ENCODE results near the gene FRMPD1. TPM values are rescaled to one million over a fixed set of nuclear protein-coding genes. Genes with fewer than 3 reads are reported as not detected.

FRMPD1 gene
- total and polyA plus RNA-seq, 2 of the 13 experiments (the other 11 are each of a cell fraction or from before 2014, with no cell fraction given): not detected

DNA sequence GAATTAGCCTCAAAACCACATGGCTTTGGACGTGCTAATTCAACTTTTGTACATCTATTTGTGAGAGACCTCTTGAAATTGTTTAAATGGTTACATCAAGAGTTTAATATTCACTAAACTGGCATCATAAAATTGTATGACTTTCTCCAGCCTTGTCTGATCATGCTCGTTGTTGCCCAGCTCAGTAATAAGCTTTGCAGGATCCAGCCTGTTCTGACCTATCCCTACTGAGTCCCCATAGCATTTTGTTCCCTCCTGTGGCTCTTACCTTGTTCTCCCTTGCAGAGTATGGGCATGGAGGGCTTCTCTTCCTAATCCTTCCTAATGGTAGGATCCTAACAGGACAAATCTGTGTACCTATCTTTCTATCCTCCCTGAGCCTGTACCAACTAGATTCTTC, 127.8 kb downstream of the FRMPD1 start:
- Histone ChIP-seq H3K9ac (ENCODE audit: insufficient read depth, low read depth, low read length) (no peak overlapping the region), H3K27ac (ENCODE audit: extremely low read length, insufficient read depth, low read length) (no peak overlapping the region), H3K36me3 (replicated peaks in 1 of 2; ENCODE audit: control insufficient read depth in 1 of 2, insufficient read depth in 2 of 2, low read length in 2 of 2) (peaks cover 11 to 68% of the 10 kb centered on the region in 2 experiments), H2AFZ (ENCODE audit: low read length) (no peak overlapping the region), H3K4me2 (ENCODE audit: low read depth, low read length) (no peak overlapping the region), H3K4me1 (ENCODE audit: insufficient read depth, low read length) (peaks cover 18% of the 10 kb centered on the region), H3K27me3 (ENCODE audit: control insufficient read depth in 1 of 2, insufficient read depth in 2 of 2, low read length in 2 of 2) (no peaks in the 10 kb centered on the region), H3K79me2 (ENCODE audit: insufficient read depth, low read length) (peaks cover 17% of the 10 kb centered on the region), H3K4me3 (replicated peaks in 1 of 3; ENCODE audit: insufficient read depth in 1 of 3, low read depth in 2 of 3, low read length in 3 of 3) (no peak overlapping the region), H4K20me1 (ENCODE audit: insufficient read depth, low read length) (peaks cover 3% of the 10 kb centered on the region; the same call in 1 of the 2 replicates), H3K9me3 (ENCODE audit: low read length) (no peaks in the 10 kb centered on the region)
- in situ Hi-C loops (cut with HindIII; ENCODE audit: extremely low pct_ligation_motif_present, low pct_unique_long_range_greater_than_20kb) (no loop called here), intact Hi-C loops (cut with micrococcal nuclease; ENCODE audit: unreplicated experiment) (no loop called here)
- POLR2A ChIA-PET: no interaction called here
- BruUV-seq (replicated peaks): no TSS peak
- 100% methylated on average over 2 of the region's 2 CpGs for WGBS (ENCODE audit: low lambda C conversion rate)
- FAIRE-seq (no peak), DNase-seq (ENCODE audit: low spot score) (no peak), ATAC-seq (no peak)
- TF ChIP-seq SMAD1 (CRISPR knock-in tag; IDR thresholded peaks at IDR 0.05; ENCODE audit: borderline replicate concordance, low read depth) (no peak), SNRNP70 (IDR thresholded peaks at IDR 0.05; ENCODE audit: low read depth, low read length) (no peak), ZNF552 (CRISPR knock-in tag; IDR thresholded peaks at IDR 0.05; ENCODE audit: borderline replicate concordance) (no peak), ZNF382 (CRISPR knock-in tag; IDR thresholded peaks at IDR 0.05; ENCODE audit: borderline replicate concordance) (no peak), NCOA1 (CRISPR knock-in tag; IDR thresholded peaks at IDR 0.05) (no peak), ZNF446 (CRISPR knock-in tag; IDR thresholded peaks at IDR 0.05) (no peak), ZNF775 (CRISPR knock-in tag; IDR thresholded peaks at IDR 0.05; ENCODE audit: borderline replicate concordance) (no peak), NCOR1 (IDR thresholded peaks at IDR 0.05; ENCODE audit: borderline replicate concordance, low read length) (no peak), ZNF3 (CRISPR knock-in tag; IDR thresholded peaks at IDR 0.05) (no peak), ZFP1 (CRISPR knock-in tag; IDR thresholded peaks at IDR 0.05) (no peak)
- TF ChIP-seq, protein P1, sequence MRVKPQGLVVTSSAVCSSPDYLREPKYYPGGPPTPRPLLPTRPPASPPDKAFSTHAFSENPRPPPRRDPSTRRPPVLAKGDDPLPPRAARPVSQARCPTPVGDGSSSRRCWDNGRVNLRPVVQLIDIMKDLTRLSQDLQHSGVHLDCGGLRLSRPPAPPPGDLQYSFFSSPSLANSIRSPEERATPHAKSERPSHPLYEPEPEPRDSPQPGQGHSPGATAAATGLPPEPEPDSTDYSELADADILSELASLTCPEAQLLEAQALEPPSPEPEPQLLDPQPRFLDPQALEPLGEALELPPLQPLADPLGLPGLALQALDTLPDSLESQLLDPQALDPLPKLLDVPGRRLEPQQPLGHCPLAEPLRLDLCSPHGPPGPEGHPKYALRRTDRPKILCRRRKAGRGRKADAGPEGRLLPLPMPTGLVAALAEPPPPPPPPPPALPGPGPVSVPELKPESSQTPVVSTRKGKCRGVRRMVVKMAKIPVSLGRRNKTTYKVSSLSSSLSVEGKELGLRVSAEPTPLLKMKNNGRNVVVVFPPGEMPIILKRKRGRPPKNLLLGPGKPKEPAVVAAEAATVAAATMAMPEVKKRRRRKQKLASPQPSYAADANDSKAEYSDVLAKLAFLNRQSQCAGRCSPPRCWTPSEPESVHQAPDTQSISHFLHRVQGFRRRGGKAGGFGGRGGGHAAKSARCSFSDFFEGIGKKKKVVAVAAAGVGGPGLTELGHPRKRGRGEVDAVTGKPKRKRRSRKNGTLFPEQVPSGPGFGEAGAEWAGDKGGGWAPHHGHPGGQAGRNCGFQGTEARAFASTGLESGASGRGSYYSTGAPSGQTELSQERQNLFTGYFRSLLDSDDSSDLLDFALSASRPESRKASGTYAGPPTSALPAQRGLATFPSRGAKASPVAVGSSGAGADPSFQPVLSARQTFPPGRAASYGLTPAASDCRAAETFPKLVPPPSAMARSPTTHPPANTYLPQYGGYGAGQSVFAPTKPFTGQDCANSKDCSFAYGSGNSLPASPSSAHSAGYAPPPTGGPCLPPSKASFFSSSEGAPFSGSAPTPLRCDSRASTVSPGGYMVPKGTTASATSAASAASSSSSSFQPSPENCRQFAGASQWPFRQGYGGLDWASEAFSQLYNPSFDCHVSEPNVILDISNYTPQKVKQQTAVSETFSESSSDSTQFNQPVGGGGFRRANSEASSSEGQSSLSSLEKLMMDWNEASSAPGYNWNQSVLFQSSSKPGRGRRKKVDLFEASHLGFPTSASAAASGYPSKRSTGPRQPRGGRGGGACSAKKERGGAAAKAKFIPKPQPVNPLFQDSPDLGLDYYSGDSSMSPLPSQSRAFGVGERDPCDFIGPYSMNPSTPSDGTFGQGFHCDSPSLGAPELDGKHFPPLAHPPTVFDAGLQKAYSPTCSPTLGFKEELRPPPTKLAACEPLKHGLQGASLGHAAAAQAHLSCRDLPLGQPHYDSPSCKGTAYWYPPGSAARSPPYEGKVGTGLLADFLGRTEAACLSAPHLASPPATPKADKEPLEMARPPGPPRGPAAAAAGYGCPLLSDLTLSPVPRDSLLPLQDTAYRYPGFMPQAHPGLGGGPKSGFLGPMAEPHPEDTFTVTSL (CRISPR knock-in tag; IDR thresholded peaks at IDR 0.05; ENCODE audit: borderline replicate concordance): no peak
- CTCF ChIA-PET (ENCODE audit: low intra/inter-chr PET ratio, low total read pairs): no interaction called here

All from HepG2 (cell line).